ENCODE results near the gene ACTR10.
A peak's percentile ranks its signal among the peaks of the same experiment; 100 is the strongest.

ACTR10 gene

GRCh38 chr14:58272588-58273372 lies 72.8 kb downstream of the ACTR10 start:
- Histone ChIP-seq H3K4me3 (replicated peaks; ENCODE audit: insufficient read depth, low read length) (no peak overlapping the region), H3K27me3 (ENCODE audit: insufficient read depth, poor library complexity, severe bottlenecking) (no peaks in the 10 kb centered on the region), H3K27ac (replicated peaks) (no peak overlapping the region)
- TF ChIP-seq POLR2AphosphoS5 (IDR thresholded peaks at IDR 0.05; ENCODE audit: low read depth) (0 out of 2 replicates have a peak, but pooled peaks have one; percentile 11), REST (IDR thresholded peaks at IDR 0.05; ENCODE audit: insufficient replicate concordance, low read depth) (no peak)
- DNase-seq (ENCODE audit: low read depth in 1 of 2, low spot score in 1 of 2), result peak in 1 of 2 experiments; percentile 1

GRCh38 chr14:58274881-58275280 lies 74.9 kb downstream of the ACTR10 start:
- no peaks in the 10 kb centered on the region for H3K27me3 ChIP-seq (ENCODE audit: insufficient read depth, poor library complexity, severe bottlenecking)
- no peak overlapping the region for H3K4me3 ChIP-seq (replicated peaks; ENCODE audit: insufficient read depth, low read length)
- H3K27ac ChIP-seq (replicated peaks), result no peak overlapping the region
- TF ChIP-seq POLR2AphosphoS5 (IDR thresholded peaks at IDR 0.05; ENCODE audit: low read depth), result no peak
- no peak for TF ChIP-seq REST (IDR thresholded peaks at IDR 0.05; ENCODE audit: insufficient replicate concordance, low read depth)
- TF ChIP-seq GABPA (IDR thresholded peaks at IDR 0.05; ENCODE audit: low read depth), result no peak
- no peak for TF ChIP-seq SPI1 (IDR thresholded peaks at IDR 0.05; ENCODE audit: borderline replicate concordance, low read depth)
- DNase-seq (ENCODE audit: low read depth in 1 of 2, low spot score in 1 of 2), result no peak

- H3K27me3 ChIP-seq (ENCODE audit: insufficient read depth, poor library complexity, severe bottlenecking), result no peaks in the 10 kb centered on the region
- TF ChIP-seq REST (IDR thresholded peaks at IDR 0.05; ENCODE audit: insufficient replicate concordance, low read depth), result no peak
- TF ChIP-seq SPI1 (IDR thresholded peaks at IDR 0.05; ENCODE audit: borderline replicate concordance, low read depth), result no peak
- TF ChIP-seq GABPA (IDR thresholded peaks at IDR 0.05; ENCODE audit: low read depth), result no peak
- TF ChIP-seq POLR2AphosphoS5 (IDR thresholded peaks at IDR 0.05; ENCODE audit: low read depth), result no peak
- TF ChIP-seq, protein P1, sequence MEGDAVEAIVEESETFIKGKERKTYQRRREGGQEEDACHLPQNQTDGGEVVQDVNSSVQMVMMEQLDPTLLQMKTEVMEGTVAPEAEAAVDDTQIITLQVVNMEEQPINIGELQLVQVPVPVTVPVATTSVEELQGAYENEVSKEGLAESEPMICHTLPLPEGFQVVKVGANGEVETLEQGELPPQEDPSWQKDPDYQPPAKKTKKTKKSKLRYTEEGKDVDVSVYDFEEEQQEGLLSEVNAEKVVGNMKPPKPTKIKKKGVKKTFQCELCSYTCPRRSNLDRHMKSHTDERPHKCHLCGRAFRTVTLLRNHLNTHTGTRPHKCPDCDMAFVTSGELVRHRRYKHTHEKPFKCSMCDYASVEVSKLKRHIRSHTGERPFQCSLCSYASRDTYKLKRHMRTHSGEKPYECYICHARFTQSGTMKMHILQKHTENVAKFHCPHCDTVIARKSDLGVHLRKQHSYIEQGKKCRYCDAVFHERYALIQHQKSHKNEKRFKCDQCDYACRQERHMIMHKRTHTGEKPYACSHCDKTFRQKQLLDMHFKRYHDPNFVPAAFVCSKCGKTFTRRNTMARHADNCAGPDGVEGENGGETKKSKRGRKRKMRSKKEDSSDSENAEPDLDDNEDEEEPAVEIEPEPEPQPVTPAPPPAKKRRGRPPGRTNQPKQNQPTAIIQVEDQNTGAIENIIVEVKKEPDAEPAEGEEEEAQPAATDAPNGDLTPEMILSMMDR (IDR thresholded peaks at IDR 0.05; ENCODE audit: insufficient read depth, low read length), result no peak
- H3K4me3 ChIP-seq (replicated peaks; ENCODE audit: insufficient read depth, low read length), result no peak overlapping the region
- DNase-seq (ENCODE audit: low read depth in 1 of 2, low spot score in 1 of 2), result no peak
- 0 out of 2 replicates have a peak overlapping the region, but pooled peaks have one; percentile 2 for H3K27ac ChIP-seq (replicated peaks)
Measured at GRCh38 chr14:58275527-58276190, 75.7 kb downstream of the ACTR10 start.

- no peak for DNase-seq (ENCODE audit: low read depth in 1 of 2, low spot score in 1 of 2)
- H3K4me3 ChIP-seq (replicated peaks; ENCODE audit: insufficient read depth, low read length), result no peak overlapping the region
- H3K27me3 ChIP-seq (ENCODE audit: insufficient read depth, poor library complexity, severe bottlenecking), result no peaks in the 10 kb centered on the region
- H3K27ac ChIP-seq (replicated peaks), result no peak overlapping the region
- TF ChIP-seq SPI1 (IDR thresholded peaks at IDR 0.05; ENCODE audit: borderline replicate concordance, low read depth) (no peak), REST (IDR thresholded peaks at IDR 0.05; ENCODE audit: insufficient replicate concordance, low read depth) (no peak)
Measured at GRCh38 chr14:58276208-58276607, 76.3 kb downstream of the ACTR10 start.
